GM12874 (cell line): Measurements from ENCODE around the gene NOXA1.

Experiments used
- TF ChIP-seq, protein P1 (sequence below): IDR thresholded peaks from 2 replicates; pipeline ENCODE4 v1.5.1; 2011; ENCODE audit warnings: low read depth, mild to moderate bottlenecking, control low read depth, low read length, moderate library complexity; ENCODE audit not compliant: insufficient read depth

NOXA1 gene

DNA sequence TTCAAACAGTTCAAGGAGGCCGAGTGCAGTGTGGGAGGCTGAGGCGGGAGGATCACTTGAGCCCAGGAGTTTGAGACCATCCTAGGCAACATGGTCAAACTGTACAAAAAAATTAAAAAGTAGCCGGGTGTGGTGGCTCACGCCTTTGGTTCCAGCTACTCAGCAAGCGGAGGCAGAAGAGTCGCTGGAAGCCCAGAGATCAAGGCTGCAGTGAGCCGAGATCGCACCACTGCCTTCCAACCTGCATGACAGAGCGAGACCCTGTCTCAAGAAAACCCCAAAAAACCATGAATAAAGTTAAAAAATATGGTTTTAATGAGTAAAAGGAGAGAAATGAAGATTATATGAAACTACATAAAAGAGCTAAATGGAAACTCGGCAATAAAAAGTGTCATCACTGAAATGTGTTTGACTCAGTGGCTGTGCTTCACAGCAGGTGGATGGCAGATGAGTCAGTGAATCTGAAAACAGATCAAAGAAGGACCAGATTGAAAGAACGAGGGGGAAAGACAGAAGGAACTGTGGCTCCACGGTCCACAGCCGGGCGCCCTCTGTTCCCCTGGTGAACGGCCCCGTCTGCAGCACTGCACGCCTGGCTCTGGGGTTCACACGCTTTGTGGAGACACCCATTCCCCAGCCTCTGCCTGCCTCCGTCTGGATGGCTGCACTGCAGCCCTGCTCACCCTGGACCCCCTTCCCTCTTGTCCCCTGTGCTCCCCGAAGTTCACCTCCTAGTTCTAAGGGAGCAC lies 25.3 kb upstream of the NOXA1 start:
- TF ChIP-seq, protein P1, sequence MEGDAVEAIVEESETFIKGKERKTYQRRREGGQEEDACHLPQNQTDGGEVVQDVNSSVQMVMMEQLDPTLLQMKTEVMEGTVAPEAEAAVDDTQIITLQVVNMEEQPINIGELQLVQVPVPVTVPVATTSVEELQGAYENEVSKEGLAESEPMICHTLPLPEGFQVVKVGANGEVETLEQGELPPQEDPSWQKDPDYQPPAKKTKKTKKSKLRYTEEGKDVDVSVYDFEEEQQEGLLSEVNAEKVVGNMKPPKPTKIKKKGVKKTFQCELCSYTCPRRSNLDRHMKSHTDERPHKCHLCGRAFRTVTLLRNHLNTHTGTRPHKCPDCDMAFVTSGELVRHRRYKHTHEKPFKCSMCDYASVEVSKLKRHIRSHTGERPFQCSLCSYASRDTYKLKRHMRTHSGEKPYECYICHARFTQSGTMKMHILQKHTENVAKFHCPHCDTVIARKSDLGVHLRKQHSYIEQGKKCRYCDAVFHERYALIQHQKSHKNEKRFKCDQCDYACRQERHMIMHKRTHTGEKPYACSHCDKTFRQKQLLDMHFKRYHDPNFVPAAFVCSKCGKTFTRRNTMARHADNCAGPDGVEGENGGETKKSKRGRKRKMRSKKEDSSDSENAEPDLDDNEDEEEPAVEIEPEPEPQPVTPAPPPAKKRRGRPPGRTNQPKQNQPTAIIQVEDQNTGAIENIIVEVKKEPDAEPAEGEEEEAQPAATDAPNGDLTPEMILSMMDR: no peak

DNA sequence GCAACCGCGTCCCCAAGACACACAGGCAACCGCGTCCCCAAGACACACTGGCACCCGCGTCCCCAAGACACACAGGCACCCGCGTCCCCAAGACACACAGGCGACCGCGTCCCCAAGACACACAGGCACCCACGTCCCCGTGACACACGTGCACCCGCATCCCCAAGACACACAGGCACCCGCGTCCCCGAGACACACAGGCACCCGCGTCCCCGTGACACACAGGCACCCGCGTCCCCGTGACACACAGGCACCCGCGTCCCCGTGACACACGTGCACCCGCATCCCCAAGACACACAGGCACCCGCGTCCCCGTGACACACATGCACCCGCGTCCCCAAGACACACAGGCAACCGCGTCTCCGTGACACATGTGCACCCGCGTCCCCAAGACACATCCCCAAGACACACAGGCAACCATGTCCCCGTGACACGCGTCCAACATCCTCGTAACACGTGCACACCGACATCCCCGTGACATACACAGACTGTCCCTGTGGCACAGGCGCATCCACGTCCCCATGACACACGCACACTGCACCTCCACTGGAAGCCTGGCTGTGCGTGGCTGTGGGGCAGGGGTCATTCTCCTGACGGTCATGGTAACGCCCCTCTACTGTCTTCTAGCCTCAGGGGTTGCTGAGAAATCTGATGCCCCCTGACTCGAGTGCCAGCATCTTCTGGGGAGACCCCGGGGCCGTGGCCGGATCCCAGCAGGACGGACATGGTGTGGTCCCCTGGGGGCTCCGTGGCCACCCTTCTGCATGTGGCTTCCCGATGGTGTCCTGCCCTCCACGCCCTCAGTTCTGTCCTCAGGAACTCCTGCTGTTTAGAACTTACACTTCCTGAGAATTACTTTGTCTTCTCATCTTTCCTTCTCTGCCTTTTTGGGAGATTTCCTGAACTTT lies 24.4 kb upstream of the NOXA1 start:
- TF ChIP-seq, protein P1: no peak

DNA sequence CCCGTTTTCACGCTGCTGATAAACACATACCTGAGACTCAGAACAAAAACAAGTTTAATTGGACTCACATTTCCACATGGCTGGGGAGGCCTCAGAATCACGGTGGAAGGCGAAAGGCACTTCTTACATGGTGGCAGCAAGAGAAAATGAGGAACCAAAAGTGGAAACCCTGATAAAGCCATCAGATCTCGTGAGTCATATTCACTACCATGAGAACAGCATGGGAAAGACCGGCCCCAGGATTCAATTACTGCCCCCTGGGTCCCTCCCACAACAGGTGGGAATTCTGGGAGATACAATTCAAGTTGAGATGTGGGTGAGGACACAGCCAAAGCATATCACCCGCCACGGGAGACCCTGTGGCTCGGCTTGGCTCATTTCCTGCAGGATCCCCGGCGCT lies 20.4 kb upstream of the NOXA1 start:
- TF ChIP-seq, protein P1: no peak

DNA sequence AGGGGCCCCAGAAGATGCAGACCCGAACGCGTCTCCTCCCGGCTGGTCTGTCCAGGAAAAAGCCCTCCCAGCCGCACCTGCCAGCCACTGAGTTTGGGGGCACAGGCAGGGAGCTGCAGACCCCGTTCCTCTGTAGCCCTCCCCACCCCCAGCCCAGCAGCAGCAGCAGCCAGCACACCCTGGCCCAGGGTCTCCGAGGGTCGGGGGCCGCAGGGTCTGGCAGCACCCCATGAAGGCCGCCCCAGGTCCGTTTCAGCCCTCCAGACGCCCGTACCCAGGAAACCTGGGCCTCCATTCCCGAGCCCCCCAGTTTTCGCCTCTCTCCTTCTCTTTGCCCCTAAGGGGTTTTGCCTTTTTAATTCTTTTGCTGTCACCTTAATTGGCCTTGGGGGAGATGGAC lies 19.9 kb upstream of the NOXA1 start:
- TF ChIP-seq, protein P1: no peak

- TF ChIP-seq, protein P1: no peak
Observed at GRCh38 chr9:137404961-137405567, 18.1 kb upstream of the NOXA1 start.

- TF ChIP-seq, protein P1: no peak
Observed at GRCh38 chr9:137405677-137406081, 17.5 kb upstream of the NOXA1 start.

DNA sequence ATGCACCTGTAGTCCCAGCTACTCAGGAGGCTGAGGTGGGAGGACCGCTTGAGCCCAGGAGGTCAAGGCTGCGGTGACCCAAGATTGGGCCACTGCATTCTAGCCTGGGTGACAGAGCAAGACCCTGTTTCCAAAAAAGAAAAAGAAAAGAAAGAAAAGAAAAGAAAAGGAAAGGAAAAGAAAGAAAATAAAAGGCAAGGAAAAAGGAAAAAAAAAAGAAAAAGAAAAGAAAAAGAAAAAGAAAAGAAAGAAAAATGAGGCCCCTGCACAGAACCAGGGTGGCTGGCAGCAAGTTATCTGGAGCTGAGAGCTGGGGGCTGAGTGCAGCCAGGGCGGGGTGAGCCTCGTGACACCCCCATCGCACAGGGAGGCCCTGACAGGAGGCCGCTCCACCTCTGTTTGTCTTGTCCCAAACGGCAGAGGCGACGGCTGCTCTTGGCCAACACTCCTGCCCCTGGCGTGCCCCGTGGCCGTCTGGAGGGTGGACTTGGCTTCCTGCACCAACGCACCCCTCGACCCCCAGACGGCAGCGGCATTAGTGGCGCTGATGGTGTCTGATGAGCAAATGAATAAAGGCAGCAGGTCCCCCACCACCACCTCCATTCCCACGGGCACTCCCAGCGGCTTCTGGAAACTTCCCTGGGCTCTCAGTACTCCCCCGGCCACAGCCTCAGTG lies 17.0 kb upstream of the NOXA1 start:
- TF ChIP-seq, protein P1: no peak
